Activated CD4-positive, alpha-beta T cell treated with anti-CD3 and anti-CD28 coated beads, Interleukin-2, amount 50 U/mL, for 24 hours (primary cell): ENCODE measurements around the gene DET1.
"Not testable (repeated sequence)": the region's sequence is repeated elsewhere in the genome, so short reads cannot be mapped to it uniquely, and the experiment has no call there.

Experiments
- DNase-seq, 2 donors: peaks; one replicate each; pipeline ENCODE4 v3.0.0-alpha.2; 2020; ENCODE audit warnings: low read depth in 1 of 2, low spot score in 1 of 2

DET1 gene

GRCh38 chr15:88498996-88499395 lies 47.5 kb downstream of the DET1 start:
- no peak for DNase-seq

GRCh38 chr15:88497109-88497765 lies 49.2 kb downstream of the DET1 start:
- no peak for DNase-seq

GRCh38 chr15:88493844-88494243 lies 52.6 kb downstream of the DET1 start:
- no peak for DNase-seq

GRCh38 chr15:88491158-88491557 lies 55.3 kb downstream of the DET1 start:
- no peak for DNase-seq

- DNase-seq: no peak
Observed at GRCh38 chr15:88490036-88490435, 56.4 kb downstream of the DET1 start.

- DNase-seq: no peak
Observed at GRCh38 chr15:88489321-88489720, 57.2 kb downstream of the DET1 start.

GRCh38 chr15:88487796-88488523 lies 58.5 kb downstream of the DET1 start:
- DNase-seq: no peak

GRCh38 chr15:88487178-88487795 lies 59.2 kb downstream of the DET1 start:
- DNase-seq: no peak

- no peak for DNase-seq
Observed at GRCh38 chr15:88484682-88485331, 61.7 kb downstream of the DET1 start.

- DNase-seq: no peak
Observed at GRCh38 chr15:88482263-88482662, 64.2 kb downstream of the DET1 start.

GRCh38 chr15:88480981-88481380 lies 65.5 kb downstream of the DET1 start:
- DNase-seq: no peak

- no peak for DNase-seq
Observed at GRCh38 chr15:88479169-88479568, 67.3 kb downstream of the DET1 start.

GRCh38 chr15:88477904-88478303 lies 68.6 kb downstream of the DET1 start:
- DNase-seq: no peak

GRCh38 chr15:88477126-88477525 lies 69.4 kb downstream of the DET1 start:
- DNase-seq: no peak

GRCh38 chr15:88476635-88477060 lies 69.8 kb downstream of the DET1 start:
- DNase-seq: no peak

GRCh38 chr15:88473661-88474293 lies 72.7 kb downstream of the DET1 start:
- not testable (repeated sequence) for DNase-seq

GRCh38 chr15:88472225-88472624 lies 74.3 kb downstream of the DET1 start:
- no peak for DNase-seq

GRCh38 chr15:88470625-88471372 lies 75.7 kb downstream of the DET1 start:
- DNase-seq: no peak

GRCh38 chr15:88469321-88469720 lies 77.2 kb downstream of the DET1 start:
- no peak for DNase-seq

- not testable (repeated sequence) for DNase-seq
Observed at GRCh38 chr15:88468721-88469120, 77.8 kb downstream of the DET1 start.
